Testis (tissue), 2 donors: Measurements from ENCODE around the gene IL15RA.

ENCODE experiments used
- POLR2A ChIP-seq: fragments of 450-650 bp; IDR thresholded peaks from one replicate; pipeline ENCODE4 v1.6.1; 2017; ENCODE audit warnings: antibody characterized with exemption, mild to moderate bottlenecking, moderate library complexity
- TF ChIP-seq, protein P1 (sequence below), 3 experiments: fragments of 450-650 bp in 2 of 3; fragments of 200-600 bp in 1 of 3; sonication (generic) in 1 of 3; IDR thresholded peaks; one replicate each; pipeline ENCODE4 v1.5.1; 2016 to 2019; ENCODE audit warnings: antibody characterized with exemption in 3 of 3, mild to moderate bottlenecking in 2 of 3, moderate library complexity in 1 of 3

DNA sequence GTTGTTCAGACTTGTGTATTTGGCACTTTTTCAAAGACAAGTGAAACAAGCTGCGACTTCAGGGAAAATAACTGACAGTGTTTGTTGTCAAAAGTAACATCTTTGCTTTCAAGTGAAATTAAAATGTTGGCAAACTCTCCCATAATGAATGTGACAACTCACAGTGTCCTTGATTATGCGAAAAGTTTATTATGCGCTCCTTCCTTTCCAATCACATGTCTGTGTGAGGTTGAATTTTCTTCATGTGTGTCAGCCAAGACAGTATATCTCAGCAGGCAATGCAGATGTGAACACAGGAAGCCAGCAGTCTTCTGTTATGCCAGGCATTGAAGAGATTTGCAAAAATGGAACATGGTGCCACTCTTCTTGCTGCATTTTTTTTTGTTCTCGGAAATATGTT is 58.6 kb downstream of the IL15RA start:
- TF ChIP-seq, protein P1, sequence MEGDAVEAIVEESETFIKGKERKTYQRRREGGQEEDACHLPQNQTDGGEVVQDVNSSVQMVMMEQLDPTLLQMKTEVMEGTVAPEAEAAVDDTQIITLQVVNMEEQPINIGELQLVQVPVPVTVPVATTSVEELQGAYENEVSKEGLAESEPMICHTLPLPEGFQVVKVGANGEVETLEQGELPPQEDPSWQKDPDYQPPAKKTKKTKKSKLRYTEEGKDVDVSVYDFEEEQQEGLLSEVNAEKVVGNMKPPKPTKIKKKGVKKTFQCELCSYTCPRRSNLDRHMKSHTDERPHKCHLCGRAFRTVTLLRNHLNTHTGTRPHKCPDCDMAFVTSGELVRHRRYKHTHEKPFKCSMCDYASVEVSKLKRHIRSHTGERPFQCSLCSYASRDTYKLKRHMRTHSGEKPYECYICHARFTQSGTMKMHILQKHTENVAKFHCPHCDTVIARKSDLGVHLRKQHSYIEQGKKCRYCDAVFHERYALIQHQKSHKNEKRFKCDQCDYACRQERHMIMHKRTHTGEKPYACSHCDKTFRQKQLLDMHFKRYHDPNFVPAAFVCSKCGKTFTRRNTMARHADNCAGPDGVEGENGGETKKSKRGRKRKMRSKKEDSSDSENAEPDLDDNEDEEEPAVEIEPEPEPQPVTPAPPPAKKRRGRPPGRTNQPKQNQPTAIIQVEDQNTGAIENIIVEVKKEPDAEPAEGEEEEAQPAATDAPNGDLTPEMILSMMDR (IDR thresholded peaks at IDR 0.05): no peak
- TF ChIP-seq POLR2A: no peak
